K562 (cell line): ENCODE measurements around the gene BCORL1. TPM values are rescaled to one million over a fixed set of nuclear protein-coding genes. Genes with fewer than 3 reads are reported as not detected.

Experiments used
- AFF1 ChIP-seq, 2 experiments: fragments of 450-650 bp; IDR thresholded peaks; 2 replicates each; pipeline ENCODE4 v1.6.1; 2018; ENCODE audit warnings: mild to moderate bottlenecking in 2 of 2, low read depth in 1 of 2; ENCODE audit not compliant: partially characterized antibody in 2 of 2
- CREB3 ChIP-seq: fragments of 450-650 bp; conservative IDR thresholded peaks from 2 replicates; pipeline ENCODE4 v1.6.1; 2016; ENCODE audit warnings: missing genetic modification characterization, low read depth, mild to moderate bottlenecking, missing compliant biosample characterization, moderate library complexity
- ETV6 ChIP-seq, 3 experiments: fragments of 150-350 bp in 1 of 3; sonication (generic) in 1 of 3; formaldehyde crosslinking in 1 of 3; IDR thresholded peaks; 2 replicates each; pipeline versions ENCODE4 v1.6.1 to v1.8.0; 2014 to 2022; ENCODE audit warnings: borderline replicate concordance in 2 of 3, low read depth in 2 of 3, antibody characterized with exemption in 1 of 3, low read length in 1 of 3, mild to moderate bottlenecking in 1 of 3, missing genetic modification reagents in 1 of 3
- FOXK2 ChIP-seq, 2 experiments: fragments of 450-650 bp; IDR thresholded peaks in 1 of 2; conservative IDR thresholded peaks in 1 of 2; 2 replicates each; pipeline ENCODE4 v1.6.1; 2016; ENCODE audit warnings: low read depth in 2 of 2, mild to moderate bottlenecking in 1 of 2
- HDGF ChIP-seq: fragments of 450-650 bp; IDR thresholded peaks from 2 replicates; pipeline ENCODE4 v1.6.1; 2016
- KLF16 ChIP-seq: IDR thresholded peaks from 2 replicates; pipeline ENCODE4 v1.6.1; 2016; ENCODE audit warnings: antibody characterized with exemption
- PTTG1 ChIP-seq: fragments of 450-650 bp; IDR thresholded peaks from 2 replicates; pipeline ENCODE4 v1.6.1; 2016; ENCODE audit warnings: low read depth, mild to moderate bottlenecking, missing genetic modification characterization, missing compliant biosample characterization
- RFX5 ChIP-seq: IDR thresholded peaks from 2 replicates; pipeline ENCODE4 v1.6.1; 2011; ENCODE audit warnings: low read depth, mild to moderate bottlenecking, improper control_type of control experiment, low read length
- STAT5A ChIP-seq: IDR thresholded peaks from 2 replicates; pipeline ENCODE4 v1.6.1; 2012; ENCODE audit warnings: low read length, inconsistent platforms, borderline replicate concordance
- SUPT5H ChIP-seq: fragments of 450-650 bp; IDR thresholded peaks from 2 replicates; pipeline ENCODE4 v1.6.1; 2016
- ZBTB11 ChIP-seq, 3 experiments: fragments of 200-800 bp in 1 of 3; fragments of 250-450 bp in 1 of 3; fragments of 450-650 bp in 1 of 3; sonication (Bioruptor Pico) in 1 of 3; sonication (Bioruptor generic) in 1 of 3; formaldehyde crosslinking in 1 of 3; IDR thresholded peaks; 2 replicates each; pipeline versions ENCODE4 v1.6.1 to v1.8.0; 2016 to 2022; ENCODE audit warnings: mild to moderate bottlenecking in 2 of 3, missing genetic modification characterization in 2 of 3, missing compliant biosample characterization in 1 of 3, moderate library complexity in 1 of 3
- ZNF143 ChIP-seq: sonication (generic); formaldehyde crosslinking; IDR thresholded peaks from 2 replicates; pipeline ENCODE4 v1.9.0; 2022; ENCODE audit warnings: mild to moderate bottlenecking, missing genetic modification reagents
- ZNF639 ChIP-seq, 2 experiments: fragments of 200-800 bp in 1 of 2; sonication (Bioruptor generic) in 1 of 2; sonication (generic) in 1 of 2; formaldehyde crosslinking in 1 of 2; IDR thresholded peaks in 1 of 2; conservative IDR thresholded peaks in 1 of 2; 2 replicates each; pipeline versions ENCODE4 v1.5.0 to v1.6.1; 2016 to 2020; ENCODE audit warnings: missing compliant biosample characterization in 1 of 2, missing genetic modification characterization in 1 of 2, missing genetic modification reagents in 1 of 2
- polyA plus RNA-seq, 8 experiments: library from polyadenylated mRNA; depleted of rRNA in 4 of 8; stranded (reverse) in 5 of 8; unstranded in 3 of 8; fragments of >200 nt; fragmentation: Nextera tagmentation in 2 of 8; fragmentation: Illumina TruSeq in 1 of 8; extraction: Ambion mirVana in 2 of 8; extraction: Trizol in 1 of 8; gene quantifications; 2 replicates each; pipeline versions ENCODE4 v1.2.1 to v1.2.3, GENCODE V29; 2011 to 2014; ENCODE audit warnings: inconsistent platforms in 1 of 8, missing spikeins in 1 of 8
- total RNA-seq, 7 experiments: library from RNA; depleted of rRNA in 6 of 7; stranded (reverse); fragments of >200 nt in 6 of 7; fragmentation: Illumina TruSeq in 2 of 7; extraction: Trizol in 2 of 7; gene quantifications; 2 replicates each; pipeline versions ENCODE4 v1.2.1 to v1.2.3, GENCODE V29; 2011 to 2021; ENCODE audit warnings: low replicate concordance in 1 of 7

The BCORL1 gene
- total and polyA plus RNA-seq, 9 of the 15 experiments (the other 6 are each of a cell fraction or from before 2014, with no cell fraction given) = 0.48 to 29.6 (median 2.1) TPM

- TF ChIP-seq ZNF143 (no peak), RFX5 (no peak), STAT5A (peak; percentile 72), AFF1 (IDR thresholded peaks at IDR 0.05; ENCODE audit: low read depth in 1 of 2, partially characterized antibody in 2 of 2) (no peak), ZNF639 (CRISPR knock-in tag; conservative IDR thresholded peaks at IDR 0.05 in 1 of 2, IDR thresholded peaks at IDR 0.05 in 1 of 2) (peak in 1 of 2 experiments; percentile 59; a peak in 1 of 4 replicates), SUPT5H (no peak), ETV6 (IDR thresholded peaks at IDR 0.05; ENCODE audit: borderline replicate concordance in 1 of 2, low read depth in 2 of 2, low read length in 1 of 2) (peak; percentile 38 to 56; a peak in 1 of 4 replicates), ETV6 (CRISPR knock-in tag; IDR thresholded peaks at IDR 0.05; ENCODE audit: borderline replicate concordance) (no peak), PTTG1 (no peak), HDGF (no peak), ZBTB11 (CRISPR knock-in tag; IDR thresholded peaks at IDR 0.05) (0 out of 6 replicates have a peak, but pooled peaks of 1 of the 3 experiments have one; percentile 19), KLF16 (peak; percentile 47; the same call in 1 of the 2 replicates), FOXK2 (conservative IDR thresholded peaks at IDR 0.05 in 1 of 2, IDR thresholded peaks at IDR 0.05 in 1 of 2; ENCODE audit: low read depth in 2 of 2) (peak; percentile 44 to 60; a peak in 1 of 4 replicates), CREB3 (tag) (no peak)
Measured at GRCh38 chrX:130082244-130083106, 100.0 kb downstream of the BCORL1 start (continued).
